Brain pericyte (primary cell): Measurements from ENCODE around the gene MZT2B.
"Not testable (repeated sequence)": the region's sequence is repeated elsewhere in the genome, so short reads cannot be mapped to it uniquely, and the experiment has no call there.

Source experiments
- DNase-seq: peaks from one replicate; pipeline ENCODE4 v3.0.0-alpha.2; 2012; ENCODE audit warnings: low read depth, low spot score

The MZT2B gene

GRCh38 chr2:130180404-130181324 is 1.4 kb upstream of the MZT2B start:
- DNase-seq: not testable (repeated sequence)

GRCh38 chr2:130181325-130181879 is 660 bp upstream of the MZT2B start, which contains the start of gene SMPD4:
SMPD4 (minus strand) TSS chr2:130181602; CDS start chr2:130176592, 5,010 bp downstream.
- DNase-seq: peak; percentile 88

DNA sequence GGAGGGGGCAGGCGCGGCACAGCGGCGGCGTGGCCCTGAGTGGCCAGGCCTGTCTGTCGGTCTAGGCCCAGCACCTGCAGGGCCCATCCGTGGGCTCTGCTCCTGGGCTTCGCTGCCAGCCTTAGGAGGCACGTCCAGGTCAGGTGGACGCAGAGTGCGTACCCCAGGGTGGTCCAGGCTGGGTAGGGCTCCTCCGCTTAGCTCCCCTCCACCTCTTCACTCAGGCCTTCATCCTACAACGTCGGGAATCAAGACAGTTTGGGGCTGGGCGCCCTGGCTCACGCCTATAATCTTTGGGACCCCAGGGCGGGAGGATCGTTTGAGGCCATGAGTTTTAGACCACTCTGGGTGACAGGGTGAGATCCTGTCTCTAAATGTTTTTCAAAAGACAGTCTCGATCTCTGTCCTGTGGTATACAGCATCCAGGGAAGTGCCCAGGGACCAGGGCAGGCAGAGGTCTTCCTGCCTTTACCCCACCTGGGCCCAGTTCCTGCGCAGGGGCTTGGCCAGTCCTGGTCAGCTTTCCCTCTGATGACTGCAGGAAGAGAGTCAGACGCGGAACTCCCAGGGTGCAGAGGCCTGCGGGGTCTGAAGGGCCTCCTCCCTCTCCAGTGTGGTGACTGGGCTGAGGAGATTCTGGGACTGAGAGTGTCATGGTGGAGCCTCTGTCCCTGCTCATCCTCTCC is 907 bp downstream of the MZT2B start:
- DNase-seq: not testable (repeated sequence)

DNA sequence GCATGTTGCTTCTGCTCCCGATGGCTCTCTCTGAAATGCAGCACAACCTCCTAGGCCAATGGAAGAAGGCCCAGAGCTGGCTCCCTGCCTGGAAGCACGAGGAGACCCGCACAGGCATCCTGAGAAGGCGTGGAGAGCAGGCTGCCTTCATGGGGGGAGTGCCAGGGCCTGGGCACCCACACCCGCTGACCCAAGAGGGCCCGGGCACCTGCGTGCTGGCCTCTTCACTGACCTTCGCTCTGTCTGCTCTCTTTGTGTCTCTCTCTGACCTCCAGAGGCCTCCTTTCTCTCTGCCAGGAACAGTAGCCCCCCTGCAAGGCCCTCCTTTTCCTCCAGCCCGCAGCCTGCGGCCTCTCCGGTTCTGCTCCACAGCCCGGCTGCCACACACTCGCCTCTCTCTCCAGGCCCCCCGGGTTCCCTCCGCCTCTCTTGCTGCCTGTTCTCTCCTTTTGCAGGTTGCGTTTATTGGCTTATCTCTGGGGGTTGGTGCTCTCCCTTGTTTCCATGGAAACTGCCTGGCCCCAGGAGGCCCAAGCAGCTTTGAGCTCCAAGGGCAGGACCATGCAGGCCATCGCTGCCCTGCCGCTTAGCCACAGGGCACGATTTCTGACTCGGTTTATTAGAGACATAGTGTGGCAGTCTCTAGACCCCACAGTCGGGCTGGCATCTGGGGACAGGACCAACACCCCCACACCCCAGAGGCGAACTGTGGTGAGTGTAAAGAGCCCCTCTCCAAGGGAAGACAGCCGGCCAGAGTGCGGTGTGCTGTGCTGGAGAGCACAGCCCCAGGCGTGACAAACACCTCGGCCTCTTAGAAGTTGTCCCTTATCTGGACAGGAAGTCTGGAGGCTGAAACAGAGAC is 1.7 kb downstream of the MZT2B start:
- DNase-seq: no peak

DNA sequence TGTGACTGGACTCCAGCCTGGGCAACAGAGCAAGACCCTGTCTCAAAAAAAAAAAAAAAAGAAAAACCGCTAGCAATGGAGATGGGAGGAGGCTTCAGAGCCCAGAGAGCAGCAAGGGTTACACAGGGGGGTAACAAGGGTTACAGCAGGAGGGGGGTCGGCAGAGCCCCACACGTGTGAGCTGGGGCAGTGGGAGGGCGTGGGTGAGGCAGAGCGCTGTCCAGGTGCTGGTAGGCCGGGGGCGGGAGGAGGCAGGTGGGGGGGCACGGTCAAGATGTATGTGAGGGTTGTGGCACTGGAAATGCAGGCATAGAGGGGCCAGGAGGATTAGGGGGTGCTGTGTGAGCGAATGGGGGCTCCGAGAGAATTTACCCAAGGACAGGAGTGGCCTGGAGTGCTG is 3.4 kb downstream of the MZT2B start:
- no peak for DNase-seq

- no peak for DNase-seq
These were observed 3.8 kb downstream of the MZT2B start for GRCh38 chr2:130185896-130186295.

DNA sequence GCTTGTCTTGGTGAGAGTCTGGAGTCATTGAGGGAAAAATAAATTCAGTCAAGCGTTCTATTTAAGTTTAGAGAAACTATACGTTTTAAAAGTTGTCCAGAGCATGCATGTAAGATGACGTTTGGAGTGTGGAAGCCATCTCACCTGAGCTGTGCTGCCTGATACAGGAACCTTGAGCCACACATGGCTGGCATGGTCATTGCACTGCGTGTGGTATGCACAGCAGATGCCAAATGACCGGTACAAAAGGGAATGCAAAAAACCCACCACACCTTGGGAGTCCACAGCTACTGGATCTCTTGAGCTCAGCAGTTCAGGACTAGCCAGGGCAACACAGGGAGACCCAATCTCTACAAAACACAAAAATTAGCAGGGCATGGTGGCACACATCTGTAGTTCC is 4.3 kb downstream of the MZT2B start:
- DNase-seq: no peak

DNA sequence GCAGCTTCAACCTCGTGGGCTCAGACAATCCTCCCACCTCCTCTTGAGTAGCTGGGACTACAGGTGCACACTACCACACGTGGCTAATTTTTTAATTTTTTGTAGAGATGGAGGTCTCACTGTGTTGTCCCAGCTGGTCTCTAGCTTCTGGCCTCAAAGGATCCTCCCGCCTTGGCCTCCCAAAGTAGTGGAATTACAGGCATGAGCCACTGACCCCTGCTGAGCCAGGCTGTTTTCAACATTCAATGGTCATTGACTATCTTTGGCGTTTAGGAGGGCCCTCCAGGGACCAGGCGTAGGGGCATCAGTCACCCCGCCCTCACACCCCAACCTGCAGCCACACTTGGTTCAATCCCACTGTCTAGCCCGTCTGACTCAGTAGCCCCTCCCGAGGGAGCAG is 5.2 kb downstream of the MZT2B start:
- no peak for DNase-seq

DNA sequence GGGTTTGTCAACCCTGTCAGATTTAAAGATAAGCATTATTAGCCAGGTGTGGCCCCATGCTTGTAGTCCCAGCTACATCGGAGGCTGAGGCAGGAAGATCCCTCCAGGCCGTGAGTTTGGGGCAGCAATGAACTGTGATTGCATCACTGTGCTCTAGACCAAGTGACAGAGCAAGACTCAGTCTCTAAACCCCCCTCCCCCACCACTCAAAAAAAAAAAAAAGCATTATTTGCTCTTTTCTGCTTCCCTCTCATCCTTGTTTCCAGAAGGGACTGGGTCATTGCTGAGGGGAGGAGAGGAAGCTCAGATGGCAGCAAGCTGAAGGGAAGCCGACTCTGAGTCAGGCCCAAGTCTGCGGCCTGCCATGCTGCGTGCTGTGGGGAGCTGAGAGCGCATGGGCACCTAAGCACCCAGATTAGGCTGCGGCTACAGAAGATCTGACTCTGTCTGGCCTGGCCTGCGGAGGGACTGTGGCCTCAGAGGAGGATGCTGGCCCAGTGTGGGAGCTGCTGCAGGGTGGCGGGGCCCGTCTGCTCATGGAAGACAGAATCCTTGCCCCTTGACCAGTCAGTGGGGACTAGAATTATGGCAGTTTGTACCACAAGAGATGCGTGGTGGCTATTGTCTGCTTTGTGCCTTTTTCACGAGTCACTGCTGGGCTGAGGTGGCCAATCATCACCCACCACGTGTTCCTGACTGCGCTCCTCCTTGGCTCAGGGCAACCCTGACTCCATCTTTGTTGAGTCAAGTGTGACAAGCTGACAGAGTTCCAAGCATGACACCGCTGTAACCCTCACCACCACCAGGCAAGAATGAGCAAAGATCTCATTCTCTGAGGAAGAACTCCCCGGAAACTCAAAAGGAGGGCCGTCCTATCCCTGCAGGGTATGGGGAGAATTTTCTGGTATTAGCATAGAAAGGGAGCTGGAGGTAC is 6.1 kb downstream of the MZT2B start:
- not testable (repeated sequence) for DNase-seq

DNA sequence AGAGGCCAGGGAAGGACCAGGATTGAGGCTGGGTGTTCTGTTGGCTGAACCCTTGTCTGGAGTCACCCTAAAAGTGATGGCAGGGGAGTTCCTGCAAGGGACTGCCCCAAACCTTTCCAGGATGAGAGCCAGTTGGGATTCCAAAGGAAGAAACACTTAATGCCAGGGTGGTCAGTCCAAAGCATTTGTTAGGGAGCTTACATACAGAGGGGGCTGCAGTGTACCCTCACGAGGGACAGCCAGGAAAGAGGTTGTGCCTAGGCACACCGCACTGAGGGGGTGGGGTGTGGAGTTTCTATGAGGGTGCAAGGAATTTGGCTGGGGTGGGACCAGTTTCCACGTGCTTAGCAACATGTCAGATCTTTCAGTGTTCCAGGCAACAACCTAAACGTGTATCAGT is 6.9 kb downstream of the MZT2B start:
- not testable (repeated sequence) for DNase-seq

GRCh38 chr2:130190237-130190636 is 8.2 kb downstream of the MZT2B start:
- no peak for DNase-seq

GRCh38 chr2:130191319-130191718 is 9.3 kb downstream of the MZT2B start:
- not testable (repeated sequence) for DNase-seq

DNA sequence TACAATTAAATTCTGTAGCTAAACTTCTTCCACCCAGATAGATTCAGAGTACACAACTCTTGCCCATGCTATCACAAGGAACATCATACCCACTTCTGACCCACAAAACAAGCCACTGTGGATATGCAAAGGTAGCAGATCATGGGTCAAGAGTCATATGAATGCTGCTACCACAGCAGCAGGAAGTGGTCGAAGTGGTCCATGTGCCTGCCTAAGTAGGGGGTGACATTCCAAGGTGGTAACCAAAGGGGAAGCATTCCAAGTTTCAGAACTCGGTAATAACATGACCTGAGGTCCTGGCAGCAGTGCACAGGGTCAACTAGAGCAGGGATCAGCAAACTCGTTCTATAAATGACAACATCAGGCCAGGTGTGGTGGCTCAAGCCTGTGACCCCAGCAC is 10.4 kb downstream of the MZT2B start:
- DNase-seq: not testable (repeated sequence)

- not testable (repeated sequence) for DNase-seq
These were observed 11.8 kb downstream of the MZT2B start for GRCh38 chr2:130193824-130194223.

DNA sequence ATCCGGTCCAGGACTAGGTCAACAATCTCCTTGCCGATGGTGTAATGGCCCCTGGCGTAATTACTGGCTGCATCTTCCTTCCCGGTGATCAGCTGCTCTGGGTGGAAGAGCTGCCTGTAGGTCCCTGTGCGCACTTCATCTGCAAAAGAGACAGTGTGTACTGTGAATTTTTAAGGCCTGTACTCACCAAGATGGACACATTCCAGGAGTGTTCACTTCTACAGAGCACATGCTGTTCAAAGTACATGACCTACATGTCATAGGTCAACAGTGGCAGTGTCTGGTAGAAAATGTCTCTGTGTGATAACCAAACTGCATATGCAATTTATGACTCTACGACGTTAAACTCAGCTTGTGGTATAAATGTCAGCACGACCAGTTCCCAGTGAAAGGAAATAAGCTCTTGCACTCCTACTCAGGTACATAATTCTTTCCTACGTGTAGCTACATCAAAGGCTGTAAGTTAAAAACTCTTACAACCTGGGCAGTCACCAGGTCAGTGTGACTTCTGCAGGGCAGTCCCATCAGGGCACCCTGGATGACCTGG is 13.1 kb downstream of the MZT2B start:
- DNase-seq: not testable (repeated sequence)

DNA sequence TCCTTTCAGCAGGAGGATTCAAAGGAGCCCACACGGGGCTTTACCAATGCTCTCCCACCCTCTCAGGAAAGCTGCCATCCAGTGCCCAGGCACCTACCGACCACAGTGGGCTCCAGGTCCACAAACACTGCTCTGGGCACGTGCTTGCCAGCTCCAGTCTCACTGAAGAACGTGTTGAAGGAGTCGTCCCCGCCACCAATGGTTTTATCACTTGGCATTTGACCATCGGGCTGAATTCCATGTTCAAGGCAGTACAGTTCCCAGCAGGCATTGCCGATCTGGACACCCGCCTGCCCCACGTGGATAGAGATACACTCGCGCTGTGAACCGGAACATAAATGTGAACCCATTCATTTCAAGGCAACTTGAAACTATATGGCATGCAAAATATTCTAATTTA is 14.0 kb downstream of the MZT2B start:
- DNase-seq: not testable (repeated sequence)

- DNase-seq: no peak
These were observed 16.3 kb downstream of the MZT2B start, which contains the start of gene TUBA3E for GRCh38 chr2:130198343-130198742. TUBA3E (minus strand) TSS chr2:130198439; CDS start chr2:130198360, 79 bp downstream.

DNA sequence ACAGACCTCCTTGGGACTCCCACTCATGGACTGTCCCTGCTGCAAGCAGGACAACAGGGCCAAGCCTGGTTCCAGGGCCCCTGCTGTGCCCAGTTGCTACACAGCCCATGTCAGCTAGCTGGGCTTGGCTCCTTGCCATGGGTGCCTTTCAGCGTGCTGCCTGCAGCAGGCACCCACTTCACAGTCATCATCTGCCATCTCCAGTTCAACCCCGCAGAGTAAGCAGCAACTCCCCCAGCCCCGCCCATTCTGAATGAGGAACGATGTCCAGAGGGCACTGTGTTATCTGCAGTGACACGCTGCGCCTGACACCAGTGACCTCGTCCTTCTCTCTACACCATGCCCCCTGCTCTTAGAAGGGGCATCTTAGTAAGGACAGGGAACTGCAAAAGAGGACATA is 20.5 kb downstream of the MZT2B start:
- DNase-seq: not testable (repeated sequence)

GRCh38 chr2:130203150-130203549 is 21.1 kb downstream of the MZT2B start:
- not testable (repeated sequence) for DNase-seq

DNA sequence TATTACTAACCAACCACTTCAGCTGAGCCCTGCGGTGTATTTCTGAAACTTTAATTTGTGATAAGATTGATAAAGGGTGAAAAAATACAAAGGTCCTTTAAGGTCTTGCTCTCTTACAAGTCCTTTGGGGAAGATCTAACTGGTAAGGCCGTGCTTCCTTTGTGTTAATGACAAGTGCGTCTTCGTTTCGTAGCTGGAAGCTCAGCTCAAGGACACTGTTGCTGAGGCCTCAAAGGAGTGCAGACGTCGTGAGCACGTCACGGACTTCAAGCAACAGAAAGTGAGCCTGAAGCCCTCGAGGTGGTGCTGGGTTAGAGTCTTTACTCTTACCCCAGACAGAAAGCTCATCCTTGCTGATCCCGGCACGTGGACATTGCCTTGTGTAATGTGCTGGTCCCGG is 25.0 kb downstream of the MZT2B start:
- not testable (repeated sequence) for DNase-seq
